Transverse colon (tissue), 4 donors: Measurements from ENCODE around the gene FRYL. TPM values are rescaled to one million over a fixed set of nuclear protein-coding genes. Genes with fewer than 3 reads are reported as not detected.
A peak's percentile ranks its signal among the peaks of the same experiment; 100 is the strongest.

Source experiments
- DNase-seq: peaks from one replicate; pipeline ENCODE4 v3.0.0-alpha.2; 2019
- H3K27ac ChIP-seq, 4 donors: fragments of 200-600 bp; sonication (generic); 2 replicates each; pipeline ENCODE4 v1.5.1; 2016 to 2018; ENCODE audit warnings: inconsistent platforms in 4 of 4
- H3K27me3 ChIP-seq: fragments of 200-600 bp; sonication (generic); 2 replicates; pipeline ENCODE4 v1.5.1; 2017; ENCODE audit warnings: inconsistent platforms
- H3K36me3 ChIP-seq, 4 donors: fragments of 200-600 bp; sonication (generic); 2 replicates each; pipeline ENCODE4 v1.5.1; 2017 to 2019; ENCODE audit warnings: inconsistent platforms in 4 of 4
- H3K4me1 ChIP-seq, 4 donors: fragments of 200-600 bp; sonication (generic); 2 replicates each; pipeline ENCODE4 v1.5.1; 2017 to 2020; ENCODE audit warnings: inconsistent platforms in 4 of 4
- H3K4me3 ChIP-seq, 4 donors: fragments of 200-600 bp; sonication (generic); 1 replicate in 1 of 4; 2 replicates in 3 of 4; pipeline versions ENCODE4 v1.5.1 to v1.6.1; 2017 to 2019; ENCODE audit warnings: inconsistent platforms in 4 of 4
- H3K9me3 ChIP-seq, 2 donors: fragments of 200-600 bp; sonication (generic); 2 replicates each; pipeline ENCODE4 v1.5.1; 2017 to 2019; ENCODE audit warnings: inconsistent platforms in 2 of 2
- CTCF ChIP-seq, 5 experiments: fragments of 200-600 bp in 3 of 5; fragments of 450-650 bp in 2 of 5; sonication (generic) in 3 of 5; IDR thresholded peaks; 1 replicate in 2 of 5; 2 replicates in 3 of 5; pipeline ENCODE4 v1.5.1; 2016 to 2017; ENCODE audit warnings: antibody characterized with exemption in 5 of 5, inconsistent platforms in 3 of 5, mild to moderate bottlenecking in 2 of 5, moderate library complexity in 1 of 5
- EP300 ChIP-seq: sonication (generic); formaldehyde crosslinking; IDR thresholded peaks from one replicate; pipeline ENCODE4 v1.6.1; 2017; ENCODE audit warnings: antibody characterized with exemption, low read depth
- POLR2A ChIP-seq: fragments of 450-650 bp; IDR thresholded peaks from one replicate; pipeline ENCODE4 v1.6.1; 2016; ENCODE audit warnings: antibody characterized with exemption, mild to moderate bottlenecking, moderate library complexity
- POLR2AphosphoS5 ChIP-seq, 3 donors: sonication (generic); formaldehyde crosslinking; IDR thresholded peaks; one replicate each; pipeline ENCODE4 v1.6.1; 2016; ENCODE audit warnings: antibody characterized with exemption in 3 of 3
- WGBS, 2 donors: methylation state at CpG; one replicate each; pipeline ENCODE4 v1.1.5; 2018; ENCODE audit warnings: low coverage in 1 of 2; 5-methylcytosine and 5-hydroxymethylcytosine counted together
- in situ Hi-C, 4 donors: fragments of 200-750 bp; cut with MboI; loops; one replicate each; pipeline versions ENCODE4 v1.15.0 to v1.15.1; 2017; ENCODE audit warnings: low sequenced_read_pairs in 3 of 4, low pct_ligation_motif_present in 1 of 4, low pct_unique_long_range_greater_than_20kb in 1 of 4
- intact Hi-C: fragments of 100-400 bp; cut with DNase I; formaldehyde crosslinking; loops from one replicate; pipeline ENCODE4 v1.15.1; 2023; ENCODE audit warnings: low total_unique reads
- total RNA-seq, 4 donors: library from RNA; depleted of rRNA; stranded (reverse); fragments of >200 nt; gene quantifications; one replicate each; pipeline ENCODE4 v1.1.0, GENCODE V29; 2016

FRYL gene
- total RNA-seq, 4 donors from 2014 or later = 477 to 645 (median 545) TPM

- peak overlapping the region in 1 of 4 donors; percentile 24 for H3K27ac ChIP-seq
- H3K4me3 ChIP-seq = no peak overlapping the region
- TF ChIP-seq CTCF (IDR thresholded peaks at IDR 0.05) (peak in 2 of 5 experiments; percentile 6 to 29), POLR2AphosphoS5 (IDR thresholded peaks at IDR 0.05) (no peak)
- H3K36me3 ChIP-seq = peaks cover 0 to 61% (median 15%) of the 10 kb centered on the region in 4 donors
- H3K9me3 ChIP-seq = no peaks in the 10 kb centered on the region
- 36 to 47% methylated on average over 1 to 3 of the region's 3 CpGs for WGBS, 2 donors
- no peak for DNase-seq
- H3K4me1 ChIP-seq = peaks cover 0 to 27% (median 4%) of the 10 kb centered on the region in 4 donors
- in situ Hi-C loops = loop anchor here in 2 of 4 donors (25.0 kb wide), 2 partner anchors 99 to 374 kb away; no protein-coding TSS in a partner anchor
- intact Hi-C loops = no loop called here
- H3K27me3 ChIP-seq = no peaks in the 10 kb centered on the region
These were observed 191.6 kb downstream of the FRYL start for GRCh38 chr4:48588230-48589097.

GRCh38 chr4:48585401-48585800 lies 194.7 kb downstream of the FRYL start:
- intact Hi-C loops (no loop called here), in situ Hi-C loops (loop anchor here in 2 of 4 donors (25.0 kb wide), 2 partner anchors 102 to 377 kb away; no protein-coding TSS in a partner anchor)
- 92 to 99% methylated on average over 2 of the region's 2 CpGs for WGBS, 2 donors
- H3K9me3 ChIP-seq = no peaks in the 10 kb centered on the region
- no peak overlapping the region for H3K27ac ChIP-seq
- TF ChIP-seq POLR2A = no peak
- no peak for TF ChIP-seq EP300
- no peak overlapping the region for H3K4me3 ChIP-seq
- H3K4me1 ChIP-seq = peaks cover 0 to 18% (median 4%) of the 10 kb centered on the region in 4 donors
- no peaks in the 10 kb centered on the region for H3K27me3 ChIP-seq
- H3K36me3 ChIP-seq = peaks cover 0 to 78% (median 21%) of the 10 kb centered on the region in 4 donors
- no peak for DNase-seq

- Histone ChIP-seq H3K4me1 (no peaks in the 10 kb centered on the region), H3K9me3 (no peaks in the 10 kb centered on the region), H3K27me3 (no peaks in the 10 kb centered on the region), H3K36me3 (peaks cover 0 to 76% (median 25%) of the 10 kb centered on the region in 4 donors), H3K27ac (no peak overlapping the region), H3K4me3 (no peak overlapping the region)
- intact Hi-C loops (loop anchor here (5.0 kb wide), 1 partner anchor 384 kb away; no protein-coding TSS in a partner anchor), in situ Hi-C loops (loop anchor here (5.0 to 25.0 kb wide), 5 partner anchors 109 to 386 kb away; no protein-coding TSS in a partner anchor)
- peak; percentile 59 for DNase-seq
- WGBS, 2 donors = 4 to 15% methylated on average over 3 of the region's 3 CpGs
- TF ChIP-seq POLR2AphosphoS5 (IDR thresholded peaks at IDR 0.05) (peak in 1 of 3 donors; percentile 48), EP300 (no peak), CTCF (IDR thresholded peaks at IDR 0.05) (peak; percentile 86 to 90 (median 88)), POLR2A (no peak)
These were observed 201.7 kb downstream of the FRYL start for GRCh38 chr4:48578132-48578968.

GRCh38 chr4:48575964-48576363 lies 204.1 kb downstream of the FRYL start:
- Histone ChIP-seq H3K9me3 (no peaks in the 10 kb centered on the region), H3K36me3 (peaks cover 0 to 64% (median 31%) of the 10 kb centered on the region in 4 donors), H3K4me1 (no peaks in the 10 kb centered on the region), H3K4me3 (no peak overlapping the region), H3K27ac (no peak overlapping the region), H3K27me3 (no peaks in the 10 kb centered on the region)
- DNase-seq = no peak
- intact Hi-C loops (loop anchor here (5.0 kb wide), 1 partner anchor 386 kb away; no protein-coding TSS in a partner anchor), in situ Hi-C loops (loop anchor here (5.0 to 25.0 kb wide), 5 partner anchors 111 to 389 kb away; no protein-coding TSS in a partner anchor)
- no peak for TF ChIP-seq CTCF (IDR thresholded peaks at IDR 0.05)
- TF ChIP-seq POLR2AphosphoS5 (IDR thresholded peaks at IDR 0.05) = no peak
- no peak for TF ChIP-seq POLR2A
- TF ChIP-seq EP300 = no peak
- 84 to 91% methylated on average over 6 of the region's 6 CpGs for WGBS, 2 donors
